Ectodermal cell (in vitro differentiated cells): Measurements from ENCODE around the gene PTPRN2.
"Not testable (repeated sequence)": the region's sequence is repeated elsewhere in the genome, so short reads cannot be mapped to it uniquely, and the experiment has no call there.

Experiments used
- H3K27ac ChIP-seq: 2 replicates; pipeline ENCODE4 v1.7.0; 2013; ENCODE audit warnings: mild to moderate bottlenecking, low read depth, low read length; ENCODE audit not compliant: insufficient read depth, poor library complexity, severe bottlenecking
- H3K27me3 ChIP-seq: 2 replicates; pipeline ENCODE4 v1.7.0; 2013; ENCODE audit warnings: mild to moderate bottlenecking, low read length; ENCODE audit not compliant: insufficient read depth, control insufficient read depth, poor library complexity, severe bottlenecking
- H3K36me3 ChIP-seq: one replicate; pipeline ENCODE4 v1.7.0; 2013; ENCODE audit warnings: low read length; ENCODE audit not compliant: control insufficient read depth, insufficient read depth
- H3K4me1 ChIP-seq: one replicate; pipeline ENCODE4 v1.7.0; 2013; ENCODE audit warnings: low read length; ENCODE audit not compliant: control insufficient read depth, insufficient read depth
- H3K4me3 ChIP-seq: 2 replicates; pipeline ENCODE4 v1.7.0; 2013; ENCODE audit warnings: low read depth, low read length, control low read depth; ENCODE audit not compliant: insufficient read depth
- H3K9me3 ChIP-seq: 2 replicates; pipeline ENCODE4 v1.7.0; 2013; ENCODE audit warnings: mild to moderate bottlenecking, low read length, moderate library complexity; ENCODE audit not compliant: control insufficient read depth
- WGBS, 2 experiments: methylation state at CpG; one replicate each; pipeline ENCODE4 v1.1.7; 2013; ENCODE audit warnings: missing lambda C conversion rate in 2 of 2; 5-methylcytosine and 5-hydroxymethylcytosine counted together

The PTPRN2 gene

DNA sequence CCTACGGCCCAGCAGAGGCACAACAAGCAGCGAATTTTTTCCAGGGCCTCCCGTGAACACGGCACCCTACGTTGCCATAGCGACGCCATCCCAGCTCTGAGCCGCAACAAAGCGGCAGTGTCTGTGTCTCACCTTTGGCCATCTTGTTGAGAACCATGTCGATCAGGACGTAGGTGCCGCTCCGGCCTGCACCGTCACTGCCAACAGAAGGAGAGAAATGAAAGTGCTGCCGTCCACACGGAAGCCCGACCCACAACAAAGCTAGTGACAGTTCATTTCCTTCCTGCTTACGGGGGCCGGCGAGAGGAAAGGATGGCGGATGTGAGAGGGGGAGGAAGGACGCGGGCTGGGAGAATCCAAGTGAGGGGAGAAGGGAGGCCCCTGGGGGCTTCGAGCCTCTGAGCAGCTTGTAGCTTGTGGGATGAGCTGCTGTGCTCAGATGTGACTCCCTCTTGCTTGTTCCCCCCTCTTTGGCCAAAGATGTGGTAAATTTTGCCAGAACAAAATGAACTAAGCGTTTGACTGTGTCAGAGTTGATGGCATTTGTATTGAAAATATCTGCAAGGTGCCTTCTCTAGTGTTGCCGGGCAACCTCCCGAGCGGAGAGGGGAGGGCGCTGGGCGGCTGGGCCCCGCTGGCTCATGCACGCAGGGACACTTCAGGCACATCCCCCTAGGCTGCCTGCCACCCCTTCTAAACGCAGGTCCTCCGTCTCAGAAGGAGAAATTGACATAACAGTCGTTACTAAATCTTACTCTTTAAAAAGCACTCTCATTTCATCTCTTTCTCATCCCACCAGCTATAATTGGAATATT lies 1018.6 kb downstream of the PTPRN2 start:
- WGBS, 2 experiments: 69 to 70% methylated on average over 35 of the region's 35 CpGs
- no peaks in the 10 kb centered on the region for H3K27me3 ChIP-seq
- H3K36me3 ChIP-seq: no peaks in the 10 kb centered on the region
- no peak overlapping the region for H3K4me3 ChIP-seq
- H3K27ac ChIP-seq: no peak overlapping the region
- H3K9me3 ChIP-seq: peaks cover 29% of the 10 kb centered on the region
- H3K4me1 ChIP-seq: no peaks in the 10 kb centered on the region

DNA sequence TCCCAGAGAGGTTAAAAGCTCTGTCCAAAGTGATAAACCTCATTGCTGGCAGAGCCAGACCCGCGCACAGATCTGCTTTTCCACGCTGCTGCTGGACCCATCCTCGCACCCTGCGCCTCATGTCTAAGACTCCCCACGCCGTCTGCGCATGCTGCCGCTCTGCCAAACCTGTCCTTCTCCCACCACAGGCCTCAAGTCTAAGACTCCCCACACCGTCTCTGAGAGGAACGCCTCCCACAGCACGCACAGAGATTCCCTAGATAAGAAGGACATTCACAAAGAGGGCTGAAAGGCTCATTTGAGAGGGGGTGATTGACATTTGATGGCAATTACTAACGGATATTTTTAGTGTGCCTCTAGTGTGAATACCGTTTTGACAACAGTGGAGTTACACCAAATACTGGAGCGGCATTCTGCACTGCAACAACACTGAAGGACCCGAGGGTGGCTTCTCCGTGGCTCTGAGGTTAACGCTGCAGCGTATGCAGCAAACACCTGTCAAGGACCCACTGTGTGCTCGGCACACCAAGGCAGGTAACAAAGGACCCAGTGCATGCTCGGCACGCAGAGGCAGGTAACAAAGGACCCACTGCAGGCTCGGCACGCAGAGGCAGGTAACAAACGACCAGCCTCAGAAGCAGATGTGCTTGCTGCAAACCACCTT lies 1019.4 kb downstream of the PTPRN2 start:
- Histone ChIP-seq H3K27me3 (no peaks in the 10 kb centered on the region), H3K9me3 (peaks cover 29% of the 10 kb centered on the region), H3K4me1 (no peaks in the 10 kb centered on the region), H3K4me3 (no peak overlapping the region), H3K27ac (no peak overlapping the region), H3K36me3 (no peaks in the 10 kb centered on the region)
- WGBS, 2 experiments: 84 to 86% methylated on average over 25 of the region's 25 CpGs

DNA sequence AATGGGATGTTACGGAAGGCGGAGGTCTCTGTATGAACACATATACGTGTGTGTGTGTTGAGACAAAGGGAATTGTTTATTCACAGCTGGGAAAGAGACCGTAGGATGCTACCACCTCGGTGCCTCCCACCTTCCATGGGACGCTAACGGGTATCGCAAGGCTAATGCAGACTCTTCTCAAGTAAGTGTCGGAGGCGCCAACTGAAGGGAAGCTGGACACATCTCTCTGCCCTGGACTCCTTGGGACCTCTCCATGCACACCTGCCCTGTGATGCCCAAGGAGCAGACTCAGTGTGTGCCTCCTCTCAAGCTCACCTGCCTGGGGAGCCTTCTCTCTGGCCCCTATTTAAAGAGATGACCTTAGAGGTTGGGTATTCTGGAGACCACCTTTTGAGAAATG lies 1020.0 kb downstream of the PTPRN2 start:
- no peaks in the 10 kb centered on the region for H3K36me3 ChIP-seq
- 83 to 84% methylated on average over 10 of the region's 10 CpGs for WGBS, 2 experiments
- H3K27ac ChIP-seq: no peak overlapping the region
- no peak overlapping the region for H3K4me3 ChIP-seq
- H3K27me3 ChIP-seq: no peaks in the 10 kb centered on the region
- no peaks in the 10 kb centered on the region for H3K4me1 ChIP-seq
- peaks cover 28% of the 10 kb centered on the region for H3K9me3 ChIP-seq

DNA sequence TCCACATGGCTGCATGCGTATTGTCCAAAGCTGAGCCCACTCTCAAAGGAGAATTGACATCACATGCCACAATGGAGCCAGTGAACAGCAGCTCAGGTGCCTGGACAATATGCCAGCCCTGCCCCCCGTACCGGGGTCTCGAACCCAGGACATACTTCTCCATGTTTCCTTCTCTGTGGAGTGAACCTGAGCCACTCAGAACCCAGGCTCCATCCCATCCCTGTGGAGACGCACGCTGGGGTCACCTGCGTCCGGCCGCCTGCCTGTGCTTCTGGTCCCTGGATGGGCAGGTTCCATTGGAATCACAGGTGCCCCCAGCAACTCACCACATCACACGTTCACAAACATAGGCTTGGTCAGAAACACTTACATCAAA lies 1021.0 kb downstream of the PTPRN2 start:
- Histone ChIP-seq H3K4me3 (no peak overlapping the region), H3K9me3 (peaks cover 29% of the 10 kb centered on the region), H3K27me3 (no peaks in the 10 kb centered on the region), H3K27ac (no peak overlapping the region), H3K4me1 (no peaks in the 10 kb centered on the region), H3K36me3 (no peaks in the 10 kb centered on the region)
- WGBS, 2 experiments: 85 to 91% methylated on average over 9 to 10 of the region's 10 CpGs

DNA sequence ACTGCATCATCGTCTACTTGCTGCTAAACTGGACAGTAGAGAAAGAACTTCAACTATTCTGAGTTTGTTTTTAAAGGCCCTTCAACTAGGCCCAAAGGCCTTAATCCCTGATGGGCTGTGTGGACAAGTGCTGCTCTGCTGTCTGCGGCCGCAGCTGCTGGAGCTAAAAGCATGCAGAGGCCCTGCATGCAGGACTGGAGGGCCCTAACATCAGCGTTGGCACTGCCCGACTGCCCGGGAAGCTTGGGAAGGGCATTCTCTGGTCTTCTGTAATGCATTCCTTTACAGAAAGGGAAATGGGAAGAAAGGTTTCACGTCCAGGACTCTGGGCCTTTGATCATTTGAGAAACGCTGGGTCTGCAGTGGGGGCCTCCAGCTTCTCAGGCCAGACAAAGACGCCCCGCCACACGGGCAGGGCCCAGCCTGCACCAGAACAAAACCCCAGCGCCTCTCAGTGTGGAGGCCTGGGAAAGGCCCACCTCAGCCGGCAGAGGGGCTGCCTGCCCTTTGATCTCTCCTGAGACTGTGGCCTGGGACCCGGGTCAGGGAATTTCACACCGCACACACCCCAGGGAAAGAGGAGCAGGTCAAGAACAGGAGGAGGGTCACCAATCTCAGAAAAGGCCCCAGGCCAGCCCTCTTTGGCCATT lies 1021.5 kb downstream of the PTPRN2 start:
- Histone ChIP-seq H3K9me3 (peaks cover 27% of the 10 kb centered on the region), H3K36me3 (no peaks in the 10 kb centered on the region), H3K4me3 (no peak overlapping the region), H3K27ac (no peak overlapping the region), H3K4me1 (no peaks in the 10 kb centered on the region), H3K27me3 (no peaks in the 10 kb centered on the region)
- 81 to 85% methylated on average over 15 of the region's 15 CpGs for WGBS, 2 experiments

DNA sequence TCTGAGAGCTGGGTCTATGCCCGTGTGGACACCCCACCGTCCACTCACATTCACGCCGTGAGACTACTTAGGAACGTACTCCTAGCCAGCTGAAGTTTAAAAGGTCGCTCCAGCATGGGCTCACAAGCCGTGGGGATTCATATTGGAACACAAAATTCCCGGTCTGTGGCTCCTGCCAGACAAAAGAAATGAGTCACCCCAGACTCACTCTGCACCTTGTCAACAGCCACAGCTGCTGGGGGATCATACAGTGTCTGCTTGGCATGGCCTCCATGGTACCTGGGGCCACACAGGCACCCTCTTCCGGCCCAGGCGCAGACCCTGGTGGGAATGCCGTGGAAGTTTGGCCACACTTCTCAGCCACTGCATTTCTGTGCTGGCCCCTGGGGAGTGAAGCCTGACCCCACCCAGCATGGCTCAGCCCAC lies 1022.4 kb downstream of the PTPRN2 start:
- H3K4me1 ChIP-seq: no peaks in the 10 kb centered on the region
- no peaks in the 10 kb centered on the region for H3K27me3 ChIP-seq
- H3K9me3 ChIP-seq: peaks cover 27% of the 10 kb centered on the region
- H3K36me3 ChIP-seq: no peaks in the 10 kb centered on the region
- WGBS, 2 experiments: 85 to 86% methylated on average over 11 of the region's 11 CpGs
- no peak overlapping the region for H3K27ac ChIP-seq
- H3K4me3 ChIP-seq: no peak overlapping the region

DNA sequence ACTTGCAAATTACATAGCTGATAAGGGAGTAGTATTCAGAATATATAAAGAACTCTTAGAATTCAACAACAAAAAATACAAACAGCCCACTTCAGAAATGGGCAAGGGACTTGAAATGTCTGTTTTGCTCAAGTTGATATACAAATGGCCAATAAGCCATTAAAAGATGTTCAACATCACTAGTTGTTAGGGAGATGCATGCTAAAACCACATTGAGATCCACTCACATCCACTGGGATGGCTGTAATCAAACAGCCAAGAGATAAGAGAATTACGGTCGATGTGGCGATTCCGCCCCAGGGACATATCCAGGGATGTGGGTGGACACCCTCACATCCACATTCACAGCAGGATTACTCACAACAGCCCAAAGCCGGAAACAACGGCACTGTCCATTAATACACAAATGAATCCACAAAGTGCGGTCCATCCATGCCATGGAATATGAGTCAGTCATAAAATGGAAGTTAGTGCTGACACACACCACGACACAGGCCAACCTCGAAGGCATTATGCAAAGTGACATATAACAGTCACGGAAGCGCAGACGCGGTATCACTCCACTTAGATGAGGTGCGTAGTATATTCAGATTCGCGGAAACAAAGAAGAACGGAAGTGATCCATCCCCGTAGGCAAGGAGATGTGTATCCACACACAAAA lies 1023.0 kb downstream of the PTPRN2 start:
- no peak overlapping the region for H3K27ac ChIP-seq
- no peaks in the 10 kb centered on the region for H3K27me3 ChIP-seq
- no peaks in the 10 kb centered on the region for H3K36me3 ChIP-seq
- 91 to 92% methylated on average over 18 of the region's 18 CpGs for WGBS, 2 experiments
- H3K9me3 ChIP-seq: peaks cover 23% of the 10 kb centered on the region
- H3K4me1 ChIP-seq: no peaks in the 10 kb centered on the region
- H3K4me3 ChIP-seq: no peak overlapping the region

DNA sequence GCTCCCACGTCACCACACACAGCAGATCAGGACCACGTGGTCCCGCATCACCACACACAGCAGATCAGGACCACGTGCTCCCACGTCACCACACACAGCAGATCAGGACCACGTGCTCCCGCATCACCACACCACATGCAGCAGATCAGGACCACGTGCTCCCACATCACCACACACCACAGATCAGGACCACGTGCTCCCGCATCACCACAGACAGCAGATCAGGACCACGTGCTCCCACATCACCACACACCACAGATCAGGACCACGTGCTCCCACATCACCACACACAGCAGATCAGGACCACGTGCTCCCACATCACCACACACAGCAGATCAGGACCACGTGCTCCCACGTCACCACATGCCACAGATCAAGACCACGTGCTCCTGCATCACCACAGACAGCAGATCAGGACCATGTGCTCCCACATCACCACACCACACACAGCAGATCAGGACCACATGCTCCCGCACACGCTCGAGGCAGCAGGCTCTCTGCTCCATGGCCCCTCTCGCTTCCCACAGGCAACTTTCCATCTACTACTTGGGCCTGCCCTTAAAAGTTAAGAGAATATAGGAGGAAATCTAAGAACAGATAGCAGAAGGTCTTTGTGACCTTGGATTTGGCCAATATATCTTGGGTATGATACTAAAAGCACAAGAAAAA lies 1024.0 kb downstream of the PTPRN2 start:
- H3K27me3 ChIP-seq, H3K36me3 ChIP-seq, H3K27ac ChIP-seq, H3K4me3 ChIP-seq, H3K4me1 ChIP-seq: not testable (repeated sequence)
- 79% methylated on average over 16 to 18 of the region's 20 CpGs for WGBS, 2 experiments
- peaks cover 17% of the 10 kb centered on the region for H3K9me3 ChIP-seq

DNA sequence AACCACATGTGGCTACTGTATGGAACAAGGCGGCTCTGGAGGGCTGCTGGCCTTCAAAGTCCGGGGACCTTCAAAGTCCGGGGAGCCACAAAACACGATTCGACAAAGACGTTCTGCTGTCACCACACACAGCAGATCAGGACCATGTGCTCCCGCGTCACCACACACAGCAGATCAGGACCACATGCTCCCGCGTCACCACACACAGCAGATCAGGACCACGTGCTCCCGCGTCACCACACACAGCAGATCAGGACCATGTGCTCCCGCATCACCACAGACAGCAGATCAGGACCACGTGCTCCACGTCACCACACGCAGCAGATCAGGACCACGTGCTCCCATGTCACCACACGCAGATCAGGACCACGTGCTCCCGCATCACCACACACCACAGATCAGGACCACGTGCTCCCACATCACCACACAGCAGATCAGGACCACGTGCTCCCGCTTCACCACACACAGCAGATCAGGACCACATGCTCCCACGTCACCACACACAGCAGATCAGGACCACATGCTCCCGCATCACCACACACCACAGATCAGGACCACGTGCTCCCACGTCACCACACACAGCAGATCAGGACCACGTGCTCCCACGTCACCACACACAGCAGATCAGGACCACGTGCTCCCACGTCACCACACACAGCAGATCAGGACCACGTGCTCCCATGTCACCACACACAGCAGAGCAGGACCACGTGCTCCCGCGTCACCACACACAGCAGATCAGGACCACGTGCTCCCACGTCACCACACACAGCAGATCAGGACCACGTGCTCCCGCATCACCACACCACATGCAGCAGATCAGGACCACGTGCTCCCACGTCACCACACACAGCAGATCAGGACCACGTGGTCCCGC lies 1024.9 kb downstream of the PTPRN2 start:
- 89 to 91% methylated on average over 36 to 37 of the region's 44 CpGs for WGBS, 2 experiments
- H3K9me3 ChIP-seq: peaks cover 17% of the 10 kb centered on the region

More for the DNA sequence above, 1024.9 kb downstream of the PTPRN2 start:
- not testable (repeated sequence) for H3K27me3 ChIP-seq, H3K4me1 ChIP-seq, H3K36me3 ChIP-seq, H3K4me3 ChIP-seq, H3K27ac ChIP-seq
